HEK293 (cell line): ENCODE measurements around the gene METTL26.

Experiments
- CTCF ChIA-PET: fragments of 350-600 bp; formaldehyde crosslinking; extraction: SDS; loops from one replicate; lab custom pipeline; 2021; ENCODE audit warnings: antibody characterized with exemption; lab: Yijun Ruan, JAX
- POLR2A ChIA-PET: fragments of 300-600 bp; formaldehyde crosslinking; extraction: SDS; loops from one replicate; lab custom pipeline; 2020; ENCODE audit warnings: antibody characterized with exemption, inconsistent platforms; lab: Yijun Ruan, JAX
- H3K27ac ChIP-seq: fragments of 200-500 bp; sonication (Bioruptor generic); 2 replicates; pipeline ENCODE4 v1.5.1; 2014; ENCODE audit warnings: low read depth, low read length, control low read depth, inconsistent platforms; ENCODE audit errors: extremely low read depth
- H3K36me3 ChIP-seq, 2 experiments: fragments of 200-500 bp in 1 of 2; sonication (Bioruptor generic) in 1 of 2; 1 replicate in 1 of 2; 2 replicates in 1 of 2; pipeline ENCODE4 v1.5.1; 2014 to 2017; ENCODE audit warnings: inconsistent platforms in 2 of 2, low read length in 2 of 2; ENCODE audit not compliant: control insufficient read depth in 2 of 2, insufficient read depth in 1 of 2
- H3K4me1 ChIP-seq: fragments of 200-500 bp; sonication (Bioruptor generic); 2 replicates; pipeline ENCODE4 v1.5.1; 2014; ENCODE audit warnings: mild to moderate bottlenecking, low read length, inconsistent platforms; ENCODE audit not compliant: control insufficient read depth, insufficient read depth
- H3K4me3 ChIP-seq: 2 replicates; pipeline ENCODE4 v1.5.1; 2011; ENCODE audit warnings: low read depth, mild to moderate bottlenecking, control low read depth, low read length, moderate library complexity
- H3K9me3 ChIP-seq: fragments of 200-500 bp; sonication (Bioruptor generic); 2 replicates; pipeline ENCODE4 v1.5.1; 2014; ENCODE audit warnings: low read depth, low read length, inconsistent platforms; ENCODE audit not compliant: control insufficient read depth, insufficient read depth
- BCL11B ChIP-seq: fragments of 450-650 bp; formaldehyde crosslinking; IDR thresholded peaks from 2 replicates; pipeline ENCODE4 v1.5.1; 2016; ENCODE audit warnings: low read depth, missing biosample characterization, missing genetic modification characterization
- GLIS2 ChIP-seq: fragments of 450-650 bp; formaldehyde crosslinking; IDR thresholded peaks from 2 replicates; pipeline ENCODE4 v1.5.1; 2016; ENCODE audit warnings: missing biosample characterization, missing genetic modification characterization
- HOXA7 ChIP-seq: sonication (generic); formaldehyde crosslinking; IDR thresholded peaks from 2 replicates; pipeline ENCODE4 v1.8.1; 2022; ENCODE audit warnings: missing genetic modification reagents, borderline replicate concordance
- KLF16 ChIP-seq: fragments of 450-650 bp; formaldehyde crosslinking; IDR thresholded peaks from 2 replicates; pipeline ENCODE4 v1.5.1; 2017; ENCODE audit warnings: missing biosample characterization, missing genetic modification characterization
- MYNN ChIP-seq: fragments of 450-650 bp; formaldehyde crosslinking; IDR thresholded peaks from 2 replicates; pipeline ENCODE4 v1.5.1; 2016; ENCODE audit warnings: missing biosample characterization, missing genetic modification characterization, borderline replicate concordance
- SCRT1 ChIP-seq: fragments of 450-650 bp; formaldehyde crosslinking; IDR thresholded peaks from 2 replicates; pipeline ENCODE4 v1.5.1; 2016; ENCODE audit warnings: missing biosample characterization, missing genetic modification characterization, borderline replicate concordance
- ZEB2 ChIP-seq: fragments of 450-650 bp; formaldehyde crosslinking; IDR thresholded peaks from 2 replicates; pipeline ENCODE4 v1.5.1; 2016; ENCODE audit warnings: missing biosample characterization, missing genetic modification characterization
- ZIC2 ChIP-seq: fragments of 450-650 bp; formaldehyde crosslinking; IDR thresholded peaks from 2 replicates; pipeline ENCODE4 v1.5.1; 2016; ENCODE audit warnings: missing biosample characterization, missing genetic modification characterization
- ZNF114 ChIP-seq: fragments of 450-650 bp; formaldehyde crosslinking; IDR thresholded peaks from 2 replicates; pipeline ENCODE4 v1.5.0; 2017; ENCODE audit warnings: missing biosample characterization, missing genetic modification characterization
- ZNF155 ChIP-seq: fragments of 450-650 bp; formaldehyde crosslinking; IDR thresholded peaks from 2 replicates; pipeline ENCODE4 v1.5.1; 2016; ENCODE audit warnings: missing biosample characterization, missing genetic modification characterization
- ZNF16 ChIP-seq: fragments of 450-650 bp; formaldehyde crosslinking; IDR thresholded peaks from 2 replicates; pipeline ENCODE4 v1.5.1; 2016; ENCODE audit warnings: low read depth, missing biosample characterization, missing genetic modification characterization
- ZNF2 ChIP-seq: fragments of 450-650 bp; formaldehyde crosslinking; IDR thresholded peaks from 2 replicates; pipeline ENCODE4 v1.5.1; 2016; ENCODE audit warnings: missing biosample characterization, missing genetic modification characterization
- ZNF214 ChIP-seq: fragments of 450-650 bp; formaldehyde crosslinking; IDR thresholded peaks from 2 replicates; pipeline ENCODE4 v1.5.1; 2017; ENCODE audit warnings: missing biosample characterization, mild to moderate bottlenecking, missing genetic modification characterization, borderline replicate concordance
- ZNF23 ChIP-seq: fragments of 450-650 bp; formaldehyde crosslinking; IDR thresholded peaks from 2 replicates; pipeline ENCODE4 v1.5.1; 2016; ENCODE audit warnings: missing biosample characterization, missing genetic modification characterization, borderline replicate concordance
- ZNF311 ChIP-seq: fragments of 450-650 bp; formaldehyde crosslinking; IDR thresholded peaks from 2 replicates; pipeline ENCODE4 v1.5.1; 2017; ENCODE audit warnings: missing biosample characterization, missing genetic modification characterization, borderline replicate concordance
- ZNF335 ChIP-seq: fragments of 450-650 bp; formaldehyde crosslinking; conservative IDR thresholded peaks from 2 replicates; pipeline ENCODE4 v1.5.1; 2016; ENCODE audit warnings: missing biosample characterization, missing genetic modification characterization
- ZNF341 ChIP-seq: fragments of 450-650 bp; formaldehyde crosslinking; IDR thresholded peaks from 2 replicates; pipeline ENCODE4; 2016; ENCODE audit warnings: low read depth, missing biosample characterization, missing genetic modification characterization
- ZNF501 ChIP-seq: fragments of 450-650 bp; formaldehyde crosslinking; IDR thresholded peaks from 2 replicates; pipeline ENCODE4 v1.5.1; 2016; ENCODE audit warnings: missing biosample characterization, missing genetic modification characterization
- ZNF837 ChIP-seq: fragments of 450-650 bp; formaldehyde crosslinking; IDR thresholded peaks from 2 replicates; pipeline ENCODE4 v1.5.1; 2016; ENCODE audit warnings: missing biosample characterization, missing genetic modification characterization
- TF ChIP-seq, protein P1 (sequence below): fragments of 450-650 bp; formaldehyde crosslinking; IDR thresholded peaks from 2 replicates; pipeline ENCODE4 v1.5.1; 2016; ENCODE audit warnings: missing biosample characterization, missing genetic modification characterization
- TF ChIP-seq, protein P2 (sequence below): fragments of 450-650 bp; formaldehyde crosslinking; IDR thresholded peaks from 2 replicates; pipeline ENCODE4 v1.5.1; 2016; ENCODE audit warnings: missing biosample characterization, missing genetic modification characterization

METTL26 gene

DNA sequence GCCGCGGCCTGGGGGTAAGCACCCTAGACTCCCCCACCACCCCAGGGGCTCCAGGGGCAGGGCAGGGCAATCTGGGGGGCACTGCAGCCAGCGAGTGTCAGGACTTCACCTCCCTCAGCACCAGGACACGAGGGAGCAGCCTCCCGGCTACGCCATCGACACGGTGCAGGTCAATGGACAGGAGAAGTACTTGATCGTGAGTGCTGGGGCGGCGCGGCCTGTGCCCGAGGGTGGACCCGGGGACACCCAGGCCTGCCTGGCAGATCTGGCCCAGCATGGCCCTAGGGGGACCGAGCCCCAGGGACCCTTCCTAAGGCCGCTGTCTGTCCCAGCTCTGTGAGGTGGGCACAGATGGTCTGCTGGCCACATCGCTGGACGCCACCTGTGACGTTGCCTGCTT is 36.3 kb upstream of the METTL26 start:
- Histone ChIP-seq H3K4me1 (no peaks in the 10 kb centered on the region), H3K36me3 (peaks cover 0 to 65% of the 10 kb centered on the region in 2 experiments; a peak in 1 of 3 replicates)
- POLR2A ChIA-PET, result interaction anchor here (6.7 kb wide), 1 partner anchor 9 kb away, joined by 57 read pairs; the partner anchor contains the start of gene STUB1

DNA sequence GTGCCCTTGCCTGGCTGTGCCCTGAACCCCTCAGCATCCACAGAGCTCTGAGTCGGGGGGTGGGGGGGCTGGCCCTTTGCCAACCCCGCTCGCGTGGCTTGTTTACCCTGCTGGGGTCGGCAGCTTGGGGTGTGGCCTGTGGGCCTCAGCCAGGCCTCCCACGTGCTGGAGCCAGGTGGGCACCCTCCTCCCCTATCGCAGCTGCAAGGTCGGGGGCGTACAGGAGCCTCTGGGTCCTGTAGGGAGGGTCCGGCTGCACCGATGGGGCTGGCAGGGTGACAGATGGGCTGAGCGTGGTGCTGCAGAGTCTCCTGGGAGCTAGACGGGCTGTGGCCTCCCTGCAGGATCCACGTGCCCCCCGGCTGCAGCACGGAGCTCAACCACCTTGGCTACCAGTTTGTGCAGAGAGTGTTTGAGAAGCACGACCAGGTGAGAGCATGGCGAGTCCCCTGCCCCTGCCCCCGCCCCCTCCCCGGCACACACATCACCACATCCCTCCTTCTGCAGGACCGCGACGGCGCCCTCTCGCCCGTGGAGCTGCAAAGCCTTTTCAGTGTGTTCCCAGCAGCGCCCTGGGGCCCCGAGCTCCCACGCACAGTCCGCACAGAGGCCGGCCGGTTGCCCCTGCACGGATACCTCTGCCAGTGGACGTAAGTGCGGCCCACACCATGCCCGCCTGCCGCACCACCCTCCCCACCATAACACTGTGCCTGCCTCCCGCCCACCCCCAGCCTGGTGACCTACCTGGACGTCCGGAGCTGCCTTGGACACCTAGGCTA is 35.4 kb upstream of the METTL26 start:
- no peaks in the 10 kb centered on the region for H3K9me3 ChIP-seq
- no peak overlapping the region for H3K27ac ChIP-seq
- ChIA-PET CTCF (interaction anchor here (0.9 kb wide), 1 partner anchor 15 kb away, joined by 3 read pairs; no protein-coding TSS in a partner anchor), POLR2A (interaction anchor here (1.6 to 6.7 kb wide), 2 partner anchors 9 to 13 kb away, joined by 6 to 57 read pairs; partner anchors contain the start of genes JMJD8 and STUB1)
- no peaks in the 10 kb centered on the region for H3K4me1 ChIP-seq
- TF ChIP-seq BCL11B, result 0 out of 2 replicates have a peak, but pooled peaks have one; percentile 67
- TF ChIP-seq HOXA7 (CRISPR knock-in tag), result no peak
- TF ChIP-seq GLIS2 (tag by site-specific recombination), result peak; percentile 37; the same call in 1 of the 2 replicates
- no peak for TF ChIP-seq ZNF837 (tag by site-specific recombination)
- peaks cover 0 to 63% of the 10 kb centered on the region in 2 experiments; a peak in 1 of 3 replicates for H3K36me3 ChIP-seq
- no peak overlapping the region for H3K4me3 ChIP-seq

More for the DNA sequence above, 36.3 kb upstream of the METTL26 start:
- TF ChIP-seq SCRT1 (tag by site-specific recombination) (no peak), ZNF16 (tag by site-specific recombination) (no peak), MYNN (no peak), ZNF23 (tag by site-specific recombination) (no peak), ZIC2 (no peak), KLF16 (tag by site-specific recombination) (no peak), ZNF335 (tag by site-specific recombination) (no peak), ZNF341 (tag by site-specific recombination) (no peak), ZNF155 (no peak), ZNF501 (tag by site-specific recombination) (no peak), ZNF311 (tag by site-specific recombination) (no peak)
- TF ChIP-seq, protein P1, sequence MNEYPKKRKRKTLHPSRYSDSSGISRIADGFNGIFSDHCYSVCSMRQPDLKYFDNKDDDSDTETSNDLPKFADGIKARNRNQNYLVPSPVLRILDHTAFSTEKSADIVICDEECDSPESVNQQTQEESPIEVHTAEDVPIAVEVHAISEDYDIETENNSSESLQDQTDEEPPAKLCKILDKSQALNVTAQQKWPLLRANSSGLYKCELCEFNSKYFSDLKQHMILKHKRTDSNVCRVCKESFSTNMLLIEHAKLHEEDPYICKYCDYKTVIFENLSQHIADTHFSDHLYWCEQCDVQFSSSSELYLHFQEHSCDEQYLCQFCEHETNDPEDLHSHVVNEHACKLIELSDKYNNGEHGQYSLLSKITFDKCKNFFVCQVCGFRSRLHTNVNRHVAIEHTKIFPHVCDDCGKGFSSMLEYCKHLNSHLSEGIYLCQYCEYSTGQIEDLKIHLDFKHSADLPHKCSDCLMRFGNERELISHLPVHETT (tag by site-specific recombination), result no peak
- no peaks in the 10 kb centered on the region for H3K9me3 ChIP-seq
- CTCF ChIA-PET, result interaction anchor here (0.6 kb wide), 1 partner anchor 48 kb away, joined by 4 read pairs; no protein-coding TSS in a partner anchor
- no peak overlapping the region for H3K4me3 ChIP-seq
- no peak overlapping the region for H3K27ac ChIP-seq

DNA sequence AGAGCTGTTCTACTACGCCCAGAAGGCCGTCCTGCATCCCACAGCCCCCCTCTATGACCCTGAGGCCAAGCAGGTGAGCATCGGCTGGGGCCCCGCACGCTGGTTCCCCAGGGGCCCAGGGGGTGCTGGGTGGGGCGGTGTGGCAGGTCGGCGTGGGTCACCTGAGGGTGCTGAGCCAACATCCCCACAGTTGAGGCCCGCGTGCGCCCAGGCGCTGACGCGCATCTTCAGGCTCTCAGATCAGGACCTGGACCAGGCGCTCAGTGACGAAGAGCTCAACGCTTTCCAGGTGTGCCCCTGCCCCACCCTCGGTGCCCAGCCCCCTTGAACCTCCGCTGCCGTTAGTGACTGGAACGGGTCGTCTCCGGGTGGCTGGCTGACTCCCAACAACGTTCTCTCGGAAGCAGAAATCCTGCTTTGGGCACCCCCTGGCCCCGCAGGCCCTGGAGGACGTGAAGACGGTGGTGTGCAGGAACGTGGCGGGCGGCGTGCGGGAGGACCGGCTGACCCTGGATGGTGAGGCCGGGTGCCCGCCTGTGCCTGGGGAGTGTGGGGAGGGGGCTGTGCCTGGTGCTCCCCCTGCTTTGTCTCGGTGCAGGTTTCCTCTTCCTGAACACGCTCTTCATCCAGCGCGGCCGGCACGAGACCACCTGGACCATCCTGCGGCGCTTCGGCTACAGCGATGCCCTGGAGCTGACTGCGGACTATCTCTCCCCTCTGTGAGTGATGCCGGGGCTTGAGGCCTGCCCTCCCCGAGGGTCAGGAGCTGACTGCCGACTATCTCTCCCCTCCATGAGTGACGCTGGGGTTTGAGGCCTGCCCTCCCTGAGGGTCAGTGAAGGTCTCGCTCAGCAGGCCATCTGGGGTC is 34.6 kb upstream of the METTL26 start:
- Histone ChIP-seq H3K27ac (no peak overlapping the region), H3K4me1 (no peaks in the 10 kb centered on the region), H3K9me3 (no peaks in the 10 kb centered on the region), H3K36me3 (peaks cover 0 to 70% of the 10 kb centered on the region in 2 experiments; a peak in 1 of 3 replicates), H3K4me3 (no peak overlapping the region)
- POLR2A ChIA-PET, result interaction anchor here (1.0 to 6.7 kb wide), 3 partner anchors 10 to 19 kb away, joined by 3 to 57 read pairs (median 6); partner anchors contain the start of genes JMJD8, STUB1 and WDR24
- CTCF ChIA-PET, result interaction anchor here (0.6 to 0.9 kb wide), 2 partner anchors 16 to 564 kb away, joined by 3 read pairs; no protein-coding TSS in a partner anchor
- TF ChIP-seq ZNF114 (no peak), ZNF2 (tag by site-specific recombination) (no peak), ZNF311 (tag by site-specific recombination) (no peak), ZNF214 (no peak), ZEB2 (tag by site-specific recombination) (no peak)
- TF ChIP-seq, protein P2, sequence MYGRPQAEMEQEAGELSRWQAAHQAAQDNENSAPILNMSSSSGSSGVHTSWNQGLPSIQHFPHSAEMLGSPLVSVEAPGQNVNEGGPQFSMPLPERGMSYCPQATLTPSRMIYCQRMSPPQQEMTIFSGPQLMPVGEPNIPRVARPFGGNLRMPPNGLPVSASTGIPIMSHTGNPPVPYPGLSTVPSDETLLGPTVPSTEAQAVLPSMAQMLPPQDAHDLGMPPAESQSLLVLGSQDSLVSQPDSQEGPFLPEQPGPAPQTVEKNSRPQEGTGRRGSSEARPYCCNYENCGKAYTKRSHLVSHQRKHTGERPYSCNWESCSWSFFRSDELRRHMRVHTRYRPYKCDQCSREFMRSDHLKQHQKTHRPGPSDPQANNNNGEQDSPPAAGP, result no peak
